Measurements from ENCODE around the gene MFSD8.

DNA sequence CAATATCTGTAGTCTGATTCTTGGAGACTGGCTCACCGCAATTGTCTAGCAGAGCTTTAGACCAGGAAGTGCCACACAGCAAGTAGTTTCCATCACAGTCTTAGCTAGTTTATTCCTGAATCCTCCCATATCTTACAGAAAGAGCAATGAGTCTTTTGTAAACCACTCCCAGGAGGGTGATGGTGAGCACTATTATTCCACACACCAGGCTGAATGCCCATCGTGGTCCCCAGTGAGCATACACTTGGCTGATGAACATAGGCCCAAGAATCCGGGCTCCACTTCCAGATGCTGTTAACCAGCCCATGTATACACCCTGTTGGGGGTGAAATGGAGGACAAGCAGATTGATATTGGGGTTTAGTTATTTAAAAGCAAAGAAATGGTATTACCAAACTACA, 44.5 kb downstream of the MFSD8 start:
- TF ChIP-seq, protein P1, sequence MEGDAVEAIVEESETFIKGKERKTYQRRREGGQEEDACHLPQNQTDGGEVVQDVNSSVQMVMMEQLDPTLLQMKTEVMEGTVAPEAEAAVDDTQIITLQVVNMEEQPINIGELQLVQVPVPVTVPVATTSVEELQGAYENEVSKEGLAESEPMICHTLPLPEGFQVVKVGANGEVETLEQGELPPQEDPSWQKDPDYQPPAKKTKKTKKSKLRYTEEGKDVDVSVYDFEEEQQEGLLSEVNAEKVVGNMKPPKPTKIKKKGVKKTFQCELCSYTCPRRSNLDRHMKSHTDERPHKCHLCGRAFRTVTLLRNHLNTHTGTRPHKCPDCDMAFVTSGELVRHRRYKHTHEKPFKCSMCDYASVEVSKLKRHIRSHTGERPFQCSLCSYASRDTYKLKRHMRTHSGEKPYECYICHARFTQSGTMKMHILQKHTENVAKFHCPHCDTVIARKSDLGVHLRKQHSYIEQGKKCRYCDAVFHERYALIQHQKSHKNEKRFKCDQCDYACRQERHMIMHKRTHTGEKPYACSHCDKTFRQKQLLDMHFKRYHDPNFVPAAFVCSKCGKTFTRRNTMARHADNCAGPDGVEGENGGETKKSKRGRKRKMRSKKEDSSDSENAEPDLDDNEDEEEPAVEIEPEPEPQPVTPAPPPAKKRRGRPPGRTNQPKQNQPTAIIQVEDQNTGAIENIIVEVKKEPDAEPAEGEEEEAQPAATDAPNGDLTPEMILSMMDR (IDR thresholded peaks at IDR 0.05 in 8 of 11, conservative IDR thresholded peaks at IDR 0.05 in 3 of 11), result no peak
- TF ChIP-seq POLR2A (IDR thresholded peaks at IDR 0.05) (no peak), POLR2AphosphoS5 (IDR thresholded peaks at IDR 0.05) (no peak)
